HG02642 (cell line): ENCODE data around the gene ITSN1.
"Not testable (repeated sequence)": the region's sequence is repeated elsewhere in the genome, so short reads cannot be mapped to it uniquely, and the experiment has no call there.

ENCODE experiments used
- ATAC-seq: cut with Tn5 transposase; IDR thresholded peaks from one replicate; pipeline ENCODE4 v1.9.1; 2021; ENCODE audit warnings: mild to moderate bottlenecking; ENCODE audit not compliant: unreplicated experiment, poor library complexity

The ITSN1 gene

DNA sequence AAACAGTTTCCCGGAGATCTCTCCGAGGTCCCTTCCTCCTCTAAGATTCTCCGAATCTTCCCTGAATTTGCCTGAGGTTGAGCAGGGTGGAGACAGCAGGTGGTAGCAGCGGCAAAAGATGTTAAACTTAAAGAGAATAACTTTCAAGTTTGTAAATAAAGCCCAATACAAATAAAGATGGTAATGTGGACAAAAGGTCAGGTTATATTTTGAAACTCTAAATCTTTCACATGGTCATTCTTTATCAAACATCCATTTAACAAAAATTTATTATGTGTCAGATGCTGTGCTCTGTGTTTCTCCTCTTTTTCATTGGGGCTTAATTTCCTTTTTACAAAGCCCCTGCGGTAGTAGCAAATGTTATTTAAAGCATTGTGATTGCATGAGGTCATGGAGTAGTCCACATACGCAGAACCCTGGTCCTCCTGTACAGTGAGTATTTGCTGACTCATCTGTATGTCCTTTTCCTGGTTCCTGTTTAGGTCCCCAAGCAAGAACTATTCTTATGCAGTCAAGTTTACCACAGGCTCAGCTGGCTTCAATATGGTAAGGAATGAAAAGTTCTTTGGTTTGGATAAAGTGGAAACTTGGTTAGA lies 119.2 kb downstream of the ITSN1 start:
- ATAC-seq, result no peak

DNA sequence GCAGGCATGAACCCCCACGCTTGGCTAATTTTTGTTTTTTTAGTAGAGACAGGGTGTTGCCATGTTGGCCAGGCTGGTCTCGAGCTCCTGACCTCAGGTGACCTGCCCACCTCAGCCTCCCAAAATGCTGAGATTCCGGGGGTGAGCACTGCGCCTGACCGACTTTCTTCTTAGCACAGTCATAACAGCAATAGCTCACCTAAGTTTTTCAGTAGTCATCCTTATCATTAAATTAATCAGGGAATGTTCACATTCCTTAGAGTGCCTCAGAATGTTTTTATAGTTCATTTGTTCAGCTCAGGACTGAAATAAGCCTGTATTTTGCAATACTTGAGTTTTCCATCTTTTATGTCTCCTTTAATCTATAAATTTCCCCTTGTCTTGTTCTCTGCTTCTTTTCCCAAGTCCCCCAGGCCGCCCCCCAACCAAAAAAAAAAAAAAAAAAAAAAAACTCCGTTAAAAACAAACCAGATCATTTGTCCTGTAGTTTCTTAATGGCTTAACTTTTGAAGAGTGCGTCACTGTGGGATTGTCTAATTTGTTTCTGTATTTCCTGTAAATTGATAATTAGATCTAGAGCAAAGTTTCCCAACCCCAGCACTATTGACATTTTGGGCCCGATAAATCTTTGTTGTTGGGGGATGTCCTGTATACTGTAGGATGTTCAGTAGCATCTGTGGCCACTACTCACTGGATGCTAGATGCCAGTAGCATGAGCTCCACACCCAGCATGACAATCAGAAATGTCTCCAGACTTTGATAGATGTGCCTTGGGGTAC lies 120.7 kb downstream of the ITSN1 start:
- no peak for ATAC-seq

DNA sequence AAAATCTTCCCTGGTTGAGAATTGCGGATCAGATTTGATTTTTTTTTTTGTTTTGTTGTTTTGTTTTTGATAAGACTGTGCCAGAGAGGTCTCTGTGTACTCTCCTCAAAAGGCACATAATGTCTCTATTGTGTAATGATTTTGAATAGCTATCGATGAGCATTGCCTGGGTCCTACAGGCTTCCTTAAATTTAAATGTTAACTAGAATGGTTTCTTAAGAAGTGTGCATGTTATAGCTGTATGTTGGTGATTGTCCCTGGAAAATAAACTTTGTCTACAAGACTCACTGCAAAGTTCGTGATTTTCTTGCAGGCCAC lies 121.2 kb downstream of the ITSN1 start:
- no peak for ATAC-seq

DNA sequence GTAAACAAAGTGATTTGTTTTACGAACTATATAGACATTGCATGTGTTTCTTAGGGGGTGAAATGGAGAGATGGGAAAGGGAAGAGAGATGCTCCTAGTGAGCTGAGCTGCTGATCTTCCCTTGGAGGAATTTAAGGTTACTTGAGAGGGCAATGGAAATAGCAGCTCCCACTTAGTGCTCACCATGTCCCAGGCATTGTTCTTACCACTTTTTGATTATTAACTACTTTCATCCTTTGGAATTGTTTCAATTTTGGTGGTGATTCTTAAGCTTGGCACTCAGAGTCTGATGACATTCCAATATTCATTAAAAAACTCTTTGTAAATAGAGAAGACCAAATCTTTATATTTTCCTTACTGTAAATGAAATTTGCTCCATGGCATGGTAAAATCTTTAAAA lies 124.9 kb downstream of the ITSN1 start:
- no peak for ATAC-seq

DNA sequence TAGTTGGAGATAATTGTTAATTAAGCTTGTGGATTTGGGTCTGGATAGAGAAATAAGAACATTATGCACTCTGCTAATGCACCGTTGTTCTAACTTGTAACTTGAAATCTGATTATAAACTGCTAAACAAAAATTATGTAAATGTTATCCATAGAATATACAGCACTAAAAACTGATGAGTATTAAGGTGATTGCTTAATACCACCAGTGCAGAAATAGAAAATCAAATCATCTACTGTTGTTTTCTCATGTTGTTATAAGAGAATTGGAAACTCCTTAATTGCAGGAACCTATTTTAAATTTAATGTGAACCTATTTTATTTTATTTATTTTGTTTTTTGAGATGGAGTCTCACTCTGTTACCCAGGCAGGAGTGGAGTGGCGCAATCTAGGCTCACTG lies 125.7 kb downstream of the ITSN1 start:
- no peak for ATAC-seq

DNA sequence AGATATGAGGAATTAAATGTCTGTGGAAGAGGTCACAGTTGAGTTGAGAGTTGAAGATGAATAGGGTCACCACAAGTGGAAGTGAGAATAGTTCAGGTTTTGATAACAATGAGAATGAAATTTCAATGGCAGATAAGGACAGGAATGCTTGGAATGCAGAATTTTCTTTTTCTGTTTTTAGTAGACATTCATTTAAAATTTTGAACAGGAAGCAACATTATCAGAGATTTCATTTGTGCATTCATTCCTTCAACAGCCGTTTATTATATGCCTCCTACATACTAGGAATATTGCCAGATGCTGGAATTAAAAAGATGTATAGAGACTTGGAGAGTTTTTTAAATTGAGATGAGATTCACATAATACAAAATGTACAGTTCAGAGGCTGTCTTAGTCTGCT lies 126.8 kb downstream of the ITSN1 start:
- ATAC-seq, result no peak

DNA sequence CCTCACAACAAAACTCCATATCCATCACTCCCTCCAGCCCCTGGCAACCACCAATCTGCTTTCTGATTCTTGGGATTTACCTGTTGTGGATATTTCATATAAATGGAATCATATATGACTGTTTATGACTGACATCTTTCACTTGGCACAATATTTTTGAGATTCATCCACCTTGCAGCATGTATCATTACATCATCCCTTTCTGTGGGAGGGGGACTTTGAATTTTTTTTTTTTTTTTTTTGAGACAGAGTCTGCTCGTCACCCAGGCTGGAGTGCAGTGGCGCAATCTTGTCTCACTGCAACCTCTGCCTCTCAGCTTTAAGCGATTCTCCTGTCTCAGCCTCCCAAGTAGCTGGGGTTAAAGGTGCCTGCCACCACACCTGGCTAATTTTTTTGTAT lies 128.2 kb downstream of the ITSN1 start:
- ATAC-seq, result no peak

DNA sequence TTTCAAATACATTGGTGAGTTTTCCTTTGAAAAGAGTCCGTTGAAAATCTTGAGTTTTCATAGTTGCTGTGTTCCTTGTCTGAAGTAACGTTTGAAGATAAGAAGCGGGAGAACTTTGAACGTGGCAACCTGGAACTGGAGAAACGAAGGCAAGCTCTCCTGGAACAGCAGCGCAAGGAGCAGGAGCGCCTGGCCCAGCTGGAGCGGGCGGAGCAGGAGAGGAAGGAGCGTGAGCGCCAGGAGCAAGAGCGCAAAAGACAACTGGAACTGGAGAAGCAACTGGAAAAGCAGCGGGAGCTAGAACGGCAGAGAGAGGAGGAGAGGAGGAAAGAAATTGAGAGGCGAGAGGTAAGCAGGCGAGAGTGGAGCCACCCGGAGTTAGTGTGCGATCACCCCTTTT lies 129.7 kb downstream of the ITSN1 start:
- no peak for ATAC-seq

DNA sequence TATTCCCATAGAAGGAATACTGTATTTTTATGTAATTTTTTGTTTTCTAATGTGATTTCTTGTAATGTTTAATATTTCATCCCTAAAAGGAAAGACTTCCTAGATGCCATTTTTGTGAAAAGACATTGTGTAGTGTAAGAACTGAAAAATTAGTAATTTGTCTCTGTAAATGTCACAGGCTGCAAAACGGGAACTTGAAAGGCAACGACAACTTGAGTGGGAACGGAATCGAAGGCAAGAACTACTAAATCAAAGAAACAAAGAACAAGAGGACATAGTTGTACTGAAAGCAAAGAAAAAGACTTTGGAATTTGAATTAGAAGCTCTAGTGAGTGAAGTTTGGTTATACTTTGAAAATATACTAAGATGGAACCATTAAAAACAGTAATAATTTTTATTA lies 132.2 kb downstream of the ITSN1 start:
- no peak for ATAC-seq

DNA sequence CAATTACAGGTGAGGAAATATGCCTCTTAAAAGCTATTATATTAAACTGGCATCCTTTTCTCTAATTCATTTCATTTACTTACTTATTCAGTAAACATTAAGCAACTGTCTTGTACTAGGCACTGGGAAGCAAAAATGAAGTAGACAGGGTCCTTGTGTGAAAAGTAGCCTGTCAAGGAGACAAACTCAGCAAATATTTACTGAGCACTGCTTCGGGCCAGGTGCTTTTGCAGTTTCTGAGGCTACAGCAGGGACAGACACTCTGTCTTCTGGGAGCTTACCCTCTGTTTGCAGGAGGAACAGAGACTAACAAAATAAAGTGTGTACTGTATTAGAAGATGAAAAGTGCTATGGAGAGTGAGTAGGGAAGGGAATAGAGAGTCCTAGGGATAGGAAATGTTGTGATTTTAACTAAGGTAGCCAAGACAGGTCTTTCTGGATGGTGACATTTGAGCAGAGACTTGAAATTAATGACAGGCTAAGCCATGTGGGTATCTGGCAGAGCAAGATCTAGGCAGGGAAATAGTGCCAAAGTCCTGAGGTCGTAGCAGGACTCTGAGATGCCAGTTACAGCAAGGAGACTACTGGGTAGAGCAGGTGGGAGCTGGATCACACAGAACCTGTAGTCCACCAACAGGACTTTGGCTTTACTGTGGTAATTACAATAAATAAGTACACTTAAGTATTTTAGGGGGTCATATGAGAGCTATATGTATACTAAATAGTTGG lies 133.0 kb downstream of the ITSN1 start:
- no peak for ATAC-seq

DNA sequence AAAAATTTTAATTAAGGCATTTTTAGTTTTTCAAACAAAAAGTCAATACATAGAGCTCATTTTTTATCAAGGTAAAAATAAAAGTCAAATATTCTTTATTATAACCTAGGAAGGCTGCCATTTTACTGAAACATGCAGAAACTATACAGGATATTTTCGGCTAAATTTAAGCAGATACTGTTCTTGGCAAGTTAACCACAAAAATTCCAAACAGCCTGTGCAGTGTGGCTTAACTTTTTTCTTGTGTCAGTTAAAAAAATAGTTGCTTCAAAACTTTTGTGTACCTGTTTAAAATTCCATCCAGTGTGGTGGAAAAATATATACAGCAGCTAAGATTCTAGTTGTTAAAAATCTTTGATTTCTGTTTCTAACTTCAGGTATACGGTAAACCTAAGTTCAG lies 138.3 kb downstream of the ITSN1 start:
- no peak for ATAC-seq

DNA sequence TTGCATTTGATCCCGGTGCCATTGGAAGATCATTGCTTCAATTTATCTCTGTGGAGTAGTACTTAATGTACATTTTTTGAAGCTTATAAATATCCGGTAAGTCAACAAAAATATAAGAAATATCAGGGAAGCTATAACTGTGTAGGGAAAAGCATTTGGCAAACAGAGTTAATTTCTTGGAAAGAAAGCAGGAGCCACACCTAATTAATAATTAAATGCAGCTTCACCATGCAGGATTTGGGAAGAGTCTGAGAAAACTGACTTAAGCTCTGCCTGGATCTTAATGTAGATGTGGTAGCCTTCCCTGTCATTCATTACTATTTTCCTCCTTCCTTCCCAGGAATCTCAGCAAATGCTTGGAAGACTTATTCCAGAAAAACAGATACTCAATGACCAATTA lies 138.8 kb downstream of the ITSN1 start:
- no peak for ATAC-seq

DNA sequence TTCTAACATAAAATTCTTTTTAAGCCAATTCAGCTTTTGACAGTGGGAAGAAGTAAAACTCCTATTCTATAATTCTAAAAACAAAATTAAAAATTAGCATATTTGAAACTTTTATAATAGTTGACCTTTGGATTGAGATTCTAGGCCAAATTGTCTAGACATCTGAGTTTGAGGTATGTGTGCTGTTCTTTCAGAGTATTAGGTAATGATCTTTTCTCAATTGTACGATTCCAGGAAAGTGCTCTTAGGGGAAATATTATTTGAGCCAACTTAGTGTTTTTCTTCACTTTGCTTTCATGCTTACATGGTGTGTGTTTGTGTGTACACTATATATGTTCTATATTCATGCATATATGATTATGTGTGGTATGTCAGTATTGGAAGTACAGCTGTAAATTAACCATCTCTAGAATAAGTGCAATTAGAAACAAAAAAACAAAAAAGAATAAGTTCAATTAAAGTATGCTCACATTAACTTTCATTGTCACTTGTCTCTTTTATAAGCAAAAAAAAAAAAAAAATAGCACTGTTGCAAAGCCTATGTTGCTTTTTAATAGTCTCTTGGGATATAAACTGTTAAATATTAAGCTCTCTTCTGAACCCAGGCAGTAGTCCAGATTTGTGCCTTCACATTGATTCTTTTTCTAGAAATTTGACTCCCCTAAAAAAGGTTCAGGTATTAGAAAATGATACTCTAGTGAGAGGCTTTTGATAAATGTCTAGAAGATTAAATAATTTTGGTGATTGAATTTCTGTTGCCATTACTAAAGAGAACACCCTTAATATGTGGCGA lies 141.1 kb downstream of the ITSN1 start:
- ATAC-seq, result no peak

DNA sequence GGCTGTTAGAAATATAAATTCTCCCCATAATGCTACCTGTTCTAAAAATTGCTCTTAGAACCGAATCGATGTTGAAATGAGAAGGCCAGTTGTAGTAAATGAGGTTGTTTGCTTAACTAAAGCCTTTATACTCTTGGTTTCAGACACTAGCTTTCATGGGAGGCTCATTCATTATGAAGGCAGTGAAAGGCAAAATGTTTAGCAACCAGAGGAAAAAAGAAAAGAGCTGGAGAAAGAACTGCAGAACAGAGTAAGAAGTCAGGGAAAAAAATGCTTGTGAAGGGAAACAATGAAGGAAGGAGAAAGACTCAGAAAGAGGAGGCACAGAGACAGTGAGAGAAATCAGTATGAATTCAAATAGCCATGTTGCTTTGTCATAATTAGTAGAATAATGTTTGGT lies 145.1 kb downstream of the ITSN1 start:
- ATAC-seq, result no peak

DNA sequence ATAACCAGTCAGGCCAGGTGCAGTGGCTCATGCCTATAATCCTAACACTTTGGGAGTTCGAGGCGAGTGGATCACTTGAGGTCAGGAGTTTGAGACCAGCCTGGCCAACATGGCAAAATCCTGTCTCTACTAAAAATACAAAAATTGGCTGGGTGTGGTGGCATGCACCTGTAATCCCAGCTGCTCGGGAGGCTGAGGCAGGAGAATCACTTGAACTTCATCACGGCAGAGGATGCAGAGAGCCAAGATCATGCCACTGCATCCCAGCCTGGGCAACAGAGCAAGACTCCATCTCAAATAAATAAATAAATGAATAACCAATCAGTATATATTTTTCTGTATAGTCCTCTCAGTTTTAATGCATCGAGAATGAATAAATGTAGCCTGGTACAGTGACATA lies 146.1 kb downstream of the ITSN1 start:
- not testable (repeated sequence) for ATAC-seq

DNA sequence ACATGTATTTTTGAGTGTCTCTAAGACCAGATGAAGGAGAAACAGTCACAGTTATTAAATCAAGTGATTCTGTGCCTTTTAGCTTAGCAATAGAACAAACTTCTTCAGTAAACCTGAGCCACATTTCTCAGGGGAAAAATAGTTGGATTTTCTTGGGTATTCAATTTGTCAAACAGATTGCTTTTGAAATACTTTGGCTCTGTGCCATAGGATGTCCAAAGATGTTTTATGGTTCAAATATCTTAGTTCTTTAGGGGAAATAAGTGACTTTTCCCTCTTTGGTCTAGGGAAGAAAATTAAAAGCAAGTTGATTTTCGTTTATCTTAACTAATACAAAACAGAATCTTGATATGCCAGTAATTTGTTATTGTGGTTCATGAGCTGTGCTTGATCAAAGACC lies 147.4 kb downstream of the ITSN1 start:
- no peak for ATAC-seq

DNA sequence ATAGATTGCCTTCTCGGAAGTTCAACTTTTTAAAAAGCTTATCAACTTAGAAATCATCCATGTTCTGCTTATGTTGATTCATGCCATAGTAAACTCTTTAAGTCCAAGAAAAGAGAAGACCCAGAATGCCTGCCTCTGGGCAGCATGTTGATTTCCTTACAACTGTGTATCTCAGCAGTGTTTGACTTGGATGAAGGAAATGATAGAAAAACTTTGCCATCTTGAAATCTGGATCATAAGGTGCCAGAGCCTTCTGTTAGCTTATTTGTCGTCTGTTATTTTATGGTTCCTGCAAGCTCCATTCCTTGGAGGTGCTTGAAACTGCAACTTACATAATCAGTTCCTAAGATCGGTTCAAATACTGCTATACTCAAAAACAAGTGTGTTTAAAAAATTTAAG lies 148.8 kb downstream of the ITSN1 start:
- ATAC-seq, result no peak

DNA sequence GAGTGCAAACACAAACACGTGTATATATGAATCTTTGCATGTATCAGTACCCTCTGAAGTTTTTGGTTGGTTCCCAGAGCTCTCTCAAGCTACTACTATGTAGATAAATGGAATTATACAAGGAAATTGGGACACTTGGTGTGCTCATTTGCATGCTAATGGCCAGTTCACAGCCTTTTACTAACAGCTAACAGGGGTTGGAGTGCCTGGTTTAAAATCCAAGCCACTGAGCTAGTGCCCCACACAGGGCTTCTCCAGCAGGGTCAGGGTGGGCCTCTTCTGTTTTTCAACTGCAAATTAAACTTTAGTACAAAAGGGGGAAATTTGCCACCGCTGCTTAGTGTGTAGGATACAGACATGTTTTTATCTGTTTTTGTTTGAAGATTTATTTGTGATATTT lies 152.3 kb downstream of the ITSN1 start:
- no peak for ATAC-seq

DNA sequence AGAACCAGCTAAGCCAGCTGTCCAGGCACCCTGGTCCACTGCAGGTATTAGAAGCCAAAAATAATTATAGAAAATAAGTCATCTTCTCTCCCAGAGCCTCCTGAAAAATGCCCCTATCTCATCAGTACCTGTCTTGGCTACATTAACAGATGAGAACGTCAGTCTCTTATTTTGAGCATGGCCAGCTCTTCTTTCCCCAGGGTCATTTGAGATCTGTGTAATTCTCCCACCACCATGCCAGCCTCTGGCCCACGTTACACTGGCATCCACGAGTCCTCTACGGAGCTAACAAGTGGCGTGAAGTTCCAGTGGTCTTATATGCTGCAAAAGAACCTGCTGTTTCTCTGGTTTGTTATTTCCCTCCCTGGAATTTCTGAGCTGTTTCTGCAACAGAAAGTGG lies 155.3 kb downstream of the ITSN1 start:
- no peak for ATAC-seq

DNA sequence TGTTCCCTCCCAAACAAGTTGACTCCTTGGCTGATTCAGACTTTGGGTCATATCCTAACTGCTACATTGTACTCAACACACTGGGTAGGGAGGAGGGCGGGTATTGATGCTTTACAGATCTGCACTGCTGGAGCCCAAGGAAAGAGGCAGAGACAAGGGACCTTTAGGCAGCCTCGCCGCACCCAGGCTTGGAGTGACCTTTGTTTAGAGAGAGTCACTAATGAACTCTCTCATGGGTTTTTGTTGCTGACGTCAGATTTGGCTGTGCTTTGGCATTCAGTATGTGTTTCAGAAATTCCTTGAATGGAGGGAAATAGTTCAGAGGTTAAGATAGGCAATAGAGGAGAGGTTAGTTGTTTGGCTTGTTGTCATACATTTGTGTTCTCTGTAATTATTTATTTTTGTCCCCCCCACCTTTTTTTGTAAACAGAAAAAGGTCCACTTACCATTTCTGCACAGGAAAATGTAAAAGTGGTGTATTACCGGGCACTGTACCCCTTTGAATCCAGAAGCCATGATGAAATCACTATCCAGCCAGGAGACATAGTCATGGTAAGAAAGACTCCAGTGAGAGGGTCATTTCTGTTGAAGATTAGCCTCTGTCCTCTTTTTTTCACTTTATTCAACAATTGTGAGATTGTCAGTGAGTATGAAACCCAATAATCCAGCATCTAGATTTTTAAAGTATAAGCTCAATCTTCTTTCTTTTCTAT lies 157.2 kb downstream of the ITSN1 start:
- no peak for ATAC-seq
